C4-2B (cell line): ENCODE data around the gene CYFIP2.

Experiments used
- H3K27ac ChIP-seq: fragments of 450-650 bp; 2 replicates; pipeline ENCODE4 v1.5.1; 2017
- ZFX ChIP-seq: fragments of 450-650 bp; IDR thresholded peaks from 2 replicates; pipeline ENCODE4 v1.6.1; 2017
- TF ChIP-seq, protein P1 (sequence below): fragments of 450-650 bp; conservative IDR thresholded peaks from 2 replicates; pipeline ENCODE4 v1.5.1; 2017; ENCODE audit warnings: mild to moderate bottlenecking

The CYFIP2 gene

DNA sequence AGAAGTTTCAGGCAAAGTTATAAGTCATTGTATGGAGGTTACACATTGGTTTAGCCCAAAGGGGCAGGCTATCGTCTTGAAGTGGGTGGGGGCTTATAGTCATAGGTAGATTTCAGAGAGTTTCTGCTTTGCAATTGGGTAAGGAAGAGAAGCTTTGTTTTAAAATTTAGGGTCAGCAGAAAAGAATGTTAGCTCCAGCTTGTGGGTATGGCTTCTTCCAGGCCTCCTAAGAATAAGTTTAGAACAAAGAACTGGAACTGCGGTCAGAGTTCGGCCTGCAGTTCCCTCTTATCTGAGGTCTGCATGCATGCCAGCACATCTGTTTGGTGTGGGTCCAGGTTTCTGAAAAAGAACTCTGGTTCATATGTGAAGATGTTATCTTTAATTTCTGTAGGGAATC lies 96.1 kb downstream of the CYFIP2 start:
- TF ChIP-seq ZFX: no peak
- TF ChIP-seq, protein P1, sequence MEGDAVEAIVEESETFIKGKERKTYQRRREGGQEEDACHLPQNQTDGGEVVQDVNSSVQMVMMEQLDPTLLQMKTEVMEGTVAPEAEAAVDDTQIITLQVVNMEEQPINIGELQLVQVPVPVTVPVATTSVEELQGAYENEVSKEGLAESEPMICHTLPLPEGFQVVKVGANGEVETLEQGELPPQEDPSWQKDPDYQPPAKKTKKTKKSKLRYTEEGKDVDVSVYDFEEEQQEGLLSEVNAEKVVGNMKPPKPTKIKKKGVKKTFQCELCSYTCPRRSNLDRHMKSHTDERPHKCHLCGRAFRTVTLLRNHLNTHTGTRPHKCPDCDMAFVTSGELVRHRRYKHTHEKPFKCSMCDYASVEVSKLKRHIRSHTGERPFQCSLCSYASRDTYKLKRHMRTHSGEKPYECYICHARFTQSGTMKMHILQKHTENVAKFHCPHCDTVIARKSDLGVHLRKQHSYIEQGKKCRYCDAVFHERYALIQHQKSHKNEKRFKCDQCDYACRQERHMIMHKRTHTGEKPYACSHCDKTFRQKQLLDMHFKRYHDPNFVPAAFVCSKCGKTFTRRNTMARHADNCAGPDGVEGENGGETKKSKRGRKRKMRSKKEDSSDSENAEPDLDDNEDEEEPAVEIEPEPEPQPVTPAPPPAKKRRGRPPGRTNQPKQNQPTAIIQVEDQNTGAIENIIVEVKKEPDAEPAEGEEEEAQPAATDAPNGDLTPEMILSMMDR: no peak
- H3K27ac ChIP-seq: no peak overlapping the region

DNA sequence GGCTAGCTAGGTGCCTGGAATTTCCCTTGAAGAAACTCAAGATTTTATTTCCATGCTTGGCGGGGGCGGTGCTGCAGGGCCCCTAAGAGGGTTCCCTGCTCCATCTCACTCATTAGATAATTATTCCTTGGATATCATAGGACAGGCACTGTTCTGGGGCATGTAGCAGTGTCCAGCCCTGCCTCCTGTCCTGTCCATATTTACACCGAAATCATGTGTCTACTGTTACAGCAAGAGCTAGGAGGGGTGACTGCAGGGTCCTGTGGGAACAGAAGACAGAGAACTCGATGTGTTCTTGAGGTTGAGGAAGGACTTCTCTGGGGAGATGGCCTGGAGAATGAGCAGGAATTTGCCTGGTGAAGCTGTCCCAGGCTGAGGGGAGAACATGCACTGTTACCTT lies 96.6 kb downstream of the CYFIP2 start:
- TF ChIP-seq, protein P1: no peak
- TF ChIP-seq ZFX: no peak
- H3K27ac ChIP-seq: no peak overlapping the region

DNA sequence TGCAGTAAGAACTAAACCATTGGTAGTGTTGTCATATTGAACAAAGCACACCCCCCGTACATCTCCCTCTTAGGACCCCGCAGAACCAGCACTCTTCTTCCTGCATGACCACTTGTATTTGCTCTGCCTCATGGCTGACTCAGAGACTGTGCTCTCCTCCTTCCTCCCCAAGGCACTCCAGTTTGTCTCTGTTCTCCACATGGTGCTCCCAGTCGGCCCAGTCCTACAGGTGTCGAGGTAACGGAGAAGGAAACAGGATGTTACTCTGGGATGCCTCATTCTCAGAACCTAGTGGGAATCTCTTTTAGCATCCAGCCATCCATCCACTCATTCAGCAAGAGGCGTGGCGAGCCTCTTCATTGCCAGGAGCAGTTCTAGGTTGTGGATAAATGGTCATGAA lies 97.1 kb downstream of the CYFIP2 start:
- no peak overlapping the region for H3K27ac ChIP-seq
- TF ChIP-seq, protein P1: no peak
- TF ChIP-seq ZFX: no peak

DNA sequence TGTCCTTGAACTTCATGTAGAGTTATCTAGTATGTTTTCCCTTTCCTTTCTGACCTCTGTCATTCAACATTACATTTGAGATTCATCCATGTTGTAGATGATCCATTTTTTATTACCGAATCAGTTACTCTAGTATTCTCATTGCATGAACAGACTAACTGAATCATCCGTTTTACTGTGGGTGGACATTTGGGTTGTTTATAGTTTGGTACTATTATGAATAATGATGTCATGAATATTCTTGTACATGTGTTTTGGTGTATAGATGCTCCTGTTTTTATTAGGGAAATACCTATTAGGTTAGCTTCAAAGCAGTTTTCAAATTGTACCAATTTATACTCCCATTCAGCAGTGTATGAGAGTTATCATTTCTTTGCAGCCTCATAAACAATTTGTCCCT lies 99.8 kb downstream of the CYFIP2 start:
- H3K27ac ChIP-seq: no peak overlapping the region
- no peak for TF ChIP-seq ZFX
- TF ChIP-seq, protein P1: no peak

DNA sequence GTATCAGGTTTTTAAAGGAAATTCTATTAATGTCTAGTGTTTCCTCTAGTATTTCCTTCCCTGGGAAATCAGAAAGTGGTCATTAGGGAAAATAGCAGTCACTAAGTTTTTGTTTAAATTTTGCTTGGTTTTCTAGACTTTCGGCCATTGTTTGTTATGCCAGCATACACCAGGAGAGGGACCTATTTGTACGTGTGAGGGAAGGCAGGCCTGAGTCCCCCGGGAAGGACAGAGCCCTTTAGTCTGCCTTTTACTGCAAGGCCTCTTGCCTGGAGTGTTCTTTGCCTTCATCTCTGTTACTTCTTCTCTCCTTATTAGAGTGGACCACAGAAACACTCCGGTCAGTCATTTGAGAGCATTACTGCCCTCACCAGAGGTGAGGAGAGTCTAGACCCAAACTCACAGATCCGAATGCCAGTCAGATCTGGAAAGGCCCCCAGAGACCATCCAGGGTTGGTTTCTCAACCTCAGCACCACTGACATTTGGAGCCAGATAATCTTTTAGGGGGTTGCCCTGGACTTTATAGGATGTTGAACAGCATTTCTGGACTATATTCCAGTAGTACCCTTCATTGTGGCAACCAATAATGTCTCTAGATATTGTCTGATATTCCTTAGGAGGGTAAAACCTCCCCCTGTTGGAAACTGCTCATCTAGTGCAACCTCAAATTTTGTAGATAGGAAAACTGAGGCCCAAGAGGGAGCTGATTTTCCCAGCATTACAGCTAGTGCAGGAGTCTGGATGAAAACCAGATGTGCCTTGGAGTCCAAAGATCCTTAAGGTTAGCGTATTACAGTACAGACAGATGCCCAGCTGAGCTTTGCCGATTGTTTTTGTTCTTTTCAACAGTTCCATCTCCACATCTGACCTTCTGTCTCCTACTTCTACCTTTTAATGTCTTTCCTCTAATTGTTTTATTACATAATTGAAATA lies 101.1 kb downstream of the CYFIP2 start:
- no peak overlapping the region for H3K27ac ChIP-seq
- TF ChIP-seq, protein P1: peak; percentile 24
- TF ChIP-seq ZFX: no peak

DNA sequence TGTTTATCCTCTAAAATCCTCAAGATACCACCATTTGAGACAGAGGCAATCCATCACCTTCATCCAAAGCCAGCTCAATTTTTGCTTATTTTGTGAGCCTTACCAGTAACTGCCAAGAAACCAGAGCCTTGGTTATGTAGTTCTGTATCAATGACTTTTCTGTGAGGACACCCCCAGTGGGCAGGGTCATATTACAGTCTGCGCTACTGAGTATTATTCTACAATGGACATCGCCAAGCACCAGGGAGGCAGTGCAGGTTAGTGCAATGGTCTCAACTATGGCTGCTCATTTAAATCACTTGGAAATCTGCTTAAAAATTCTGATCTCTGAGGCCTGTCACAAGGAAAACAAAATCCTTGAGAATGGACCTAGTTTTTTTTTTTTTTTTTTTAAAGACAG lies 103.6 kb downstream of the CYFIP2 start:
- no peak overlapping the region for H3K27ac ChIP-seq
- TF ChIP-seq, protein P1: no peak
- TF ChIP-seq ZFX: no peak

DNA sequence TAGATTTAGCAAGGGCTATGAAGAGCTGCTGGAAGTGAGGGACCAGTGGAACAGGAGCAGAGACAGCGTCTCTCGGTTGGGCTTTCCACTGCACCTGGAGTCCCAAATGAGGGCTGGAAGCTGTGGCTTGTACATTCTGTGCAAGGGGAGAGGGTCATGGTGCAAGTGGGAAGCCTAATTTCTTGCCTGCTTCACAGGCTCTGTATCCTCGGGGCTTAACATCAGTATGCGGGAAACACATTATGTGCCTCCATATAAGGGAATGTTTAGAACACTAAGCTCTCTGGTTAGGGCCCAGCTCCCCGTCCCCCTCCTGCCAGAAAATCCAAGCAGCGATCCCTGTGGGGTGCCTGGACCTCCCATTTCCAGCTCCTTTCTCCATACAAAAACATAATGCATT lies 105.0 kb downstream of the CYFIP2 start:
- TF ChIP-seq, protein P1: no peak
- TF ChIP-seq ZFX: no peak
- no peak overlapping the region for H3K27ac ChIP-seq
